SH-SY5Y (cell line): ENCODE measurements around the gene ASB2.

ENCODE experiments used
- GATA2 ChIP-seq: IDR thresholded peaks from 2 replicates; pipeline ENCODE4 v1.6.1; 2011; ENCODE audit warnings: mild to moderate bottlenecking, low read depth, low read length
- GATA3 ChIP-seq: IDR thresholded peaks from 2 replicates; pipeline ENCODE4 v1.6.1; 2011; ENCODE audit warnings: low read depth, mild to moderate bottlenecking, low read length, moderate library complexity

DNA sequence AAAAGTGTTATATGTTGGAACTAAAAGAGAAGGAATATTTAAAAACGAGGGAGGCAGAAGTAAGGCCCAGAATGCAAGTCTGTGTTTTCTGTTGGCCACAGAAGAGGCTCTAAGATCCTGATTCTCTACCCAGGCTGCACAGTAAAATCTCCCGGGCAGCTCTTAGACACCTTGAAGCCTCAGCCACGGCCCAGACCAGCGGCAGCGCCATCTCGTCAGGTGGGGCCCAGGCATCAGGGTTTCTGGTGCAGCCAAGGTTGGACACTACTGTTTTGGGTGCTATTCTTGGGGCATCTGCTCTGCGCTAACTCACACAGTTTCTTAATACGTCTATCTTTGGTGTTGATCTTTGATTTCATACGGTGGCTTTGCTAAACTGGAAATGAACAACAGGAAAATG is 32.4 kb downstream of the ASB2 start:
- TF ChIP-seq GATA3 (no peak), GATA2 (no peak)
